ENCODE results near the gene TMEM163.
"Not testable (repeated sequence)": the region's sequence is repeated elsewhere in the genome, so short reads cannot be mapped to it uniquely, and the experiment has no call there.

Gene TMEM163

GRCh38 chr2:134573085-134573370 is 145.8 kb downstream of the TMEM163 start:
- DNase-seq: no peak

GRCh38 chr2:134572314-134573084 is 146.3 kb downstream of the TMEM163 start:
- no peak for DNase-seq

- no peak for DNase-seq
These were observed 148.1 kb downstream of the TMEM163 start for GRCh38 chr2:134570676-134571075.

- DNase-seq: no peak
These were observed 150.4 kb downstream of the TMEM163 start for GRCh38 chr2:134568413-134568812.

- no peak for DNase-seq
These were observed 151.1 kb downstream of the TMEM163 start for GRCh38 chr2:134567666-134568065.

- not testable (repeated sequence) for DNase-seq
These were observed 153.8 kb downstream of the TMEM163 start for GRCh38 chr2:134564955-134565354.

GRCh38 chr2:134564549-134564948 is 154.3 kb downstream of the TMEM163 start:
- no peak for DNase-seq

GRCh38 chr2:134558208-134558830 is 160.5 kb downstream of the TMEM163 start:
- DNase-seq: no peak

GRCh38 chr2:134555411-134555810 is 163.4 kb downstream of the TMEM163 start:
- no peak for DNase-seq

GRCh38 chr2:134553657-134554056 is 165.1 kb downstream of the TMEM163 start:
- no peak for DNase-seq

- DNase-seq: no peak
These were observed 168.1 kb downstream of the TMEM163 start for GRCh38 chr2:134550566-134551164.

- DNase-seq: peak; percentile 46
These were observed 169.7 kb downstream of the TMEM163 start for GRCh38 chr2:134549104-134549503.

- no peak for DNase-seq
These were observed 177.8 kb downstream of the TMEM163 start for GRCh38 chr2:134540990-134541389.

- DNase-seq: no peak
These were observed 178.8 kb downstream of the TMEM163 start for GRCh38 chr2:134539981-134540380.

- no peak for DNase-seq
These were observed 181.1 kb downstream of the TMEM163 start for GRCh38 chr2:134537702-134538101.

- no peak for DNase-seq
These were observed 181.7 kb downstream of the TMEM163 start for GRCh38 chr2:134537121-134537520.

- no peak for DNase-seq
These were observed 182.5 kb downstream of the TMEM163 start for GRCh38 chr2:134536296-134536695.

GRCh38 chr2:134532537-134532936 is 186.3 kb downstream of the TMEM163 start:
- no peak for DNase-seq

GRCh38 chr2:134527381-134527780 is 191.4 kb downstream of the TMEM163 start:
- peak; percentile 57 for DNase-seq

- no peak for DNase-seq
These were observed 196.0 kb downstream of the TMEM163 start for GRCh38 chr2:134522496-134523455.

GRCh38 chr2:134518101-134518500 is 200.7 kb downstream of the TMEM163 start:
- DNase-seq: no peak

- no peak for DNase-seq
These were observed 203.7 kb downstream of the TMEM163 start for GRCh38 chr2:134515137-134515536.

GRCh38 chr2:134513465-134513804 is 205.4 kb downstream of the TMEM163 start:
- no peak for DNase-seq
